Neuron (in vitro differentiated cells): ENCODE results near the gene PHF11.

Source experiments
- H2AFZ ChIP-seq: one replicate; pipeline ENCODE4 v1.6.1; 2013; ENCODE audit warnings: low read depth, mild to moderate bottlenecking, inconsistent platforms, low read length, moderate library complexity
- H3K27me3 ChIP-seq: one replicate; pipeline ENCODE4 v1.6.1; 2013; ENCODE audit warnings: low read length; ENCODE audit not compliant: insufficient read depth
- H3K36me3 ChIP-seq: one replicate; pipeline ENCODE4 v1.6.1; 2013; ENCODE audit warnings: low read length; ENCODE audit not compliant: insufficient read depth
- H3K4me1 ChIP-seq: one replicate; pipeline ENCODE4 v1.6.1; 2013; ENCODE audit warnings: low read length; ENCODE audit not compliant: insufficient read depth
- H3K4me3 ChIP-seq: 2 replicates; pipeline ENCODE4 v1.5.1; 2013; ENCODE audit warnings: mild to moderate bottlenecking, low read length, moderate library complexity
- H3K9me3 ChIP-seq: one replicate; pipeline ENCODE4 v1.6.1; 2013; ENCODE audit warnings: low read length

Gene PHF11

DNA sequence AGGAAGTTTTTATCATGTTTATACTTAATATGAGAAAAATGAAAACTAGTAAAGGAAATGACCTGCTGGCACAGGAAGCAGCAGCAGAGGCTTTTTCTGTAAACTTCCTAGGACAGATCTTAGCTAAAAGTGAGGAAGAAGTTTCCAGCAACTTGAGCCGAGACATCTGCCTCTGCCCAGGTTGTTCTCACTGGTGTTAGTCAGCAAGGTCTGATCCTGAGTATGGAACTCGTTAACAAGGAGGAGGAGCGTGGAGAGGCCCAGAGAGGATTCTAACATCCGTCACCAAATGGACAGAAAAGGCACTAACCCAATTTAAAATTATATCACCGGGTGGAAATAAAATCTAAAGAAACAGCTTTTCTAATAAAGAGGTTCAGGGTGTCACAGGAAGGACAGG, 43.6 kb downstream of the PHF11 start:
- Histone ChIP-seq H3K9me3 (no peaks in the 10 kb centered on the region), H3K36me3 (peaks cover 40% of the 10 kb centered on the region), H2AFZ (no peak overlapping the region), H3K27me3 (no peaks in the 10 kb centered on the region), H3K4me1 (peaks cover 3% of the 10 kb centered on the region), H3K4me3 (no peak overlapping the region)

DNA sequence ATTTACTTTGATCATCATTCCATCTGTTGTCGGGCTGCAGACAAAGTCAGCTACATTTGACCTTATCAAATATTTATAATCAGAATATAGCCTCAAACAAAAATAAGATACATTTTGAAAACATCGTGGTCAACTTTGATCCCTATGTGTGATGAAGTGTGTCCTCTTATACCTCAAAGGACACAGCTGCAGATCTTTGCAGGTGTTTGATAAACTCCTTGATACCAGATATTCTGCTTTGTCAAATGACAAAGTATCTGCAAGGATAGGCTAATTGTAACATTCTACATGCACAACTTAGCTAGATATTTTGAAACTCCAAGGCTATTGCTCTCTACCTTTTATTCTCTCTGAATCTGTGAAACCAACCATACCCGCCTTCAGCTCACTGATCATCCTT, 44.0 kb downstream of the PHF11 start:
- Histone ChIP-seq H2AFZ (no peak overlapping the region), H3K27me3 (no peaks in the 10 kb centered on the region), H3K36me3 (peaks cover 38% of the 10 kb centered on the region), H3K4me3 (no peak overlapping the region), H3K4me1 (peaks cover 3% of the 10 kb centered on the region), H3K9me3 (no peaks in the 10 kb centered on the region)

GRCh38 chr13:49540552-49540951, 44.8 kb downstream of the PHF11 start:
- H3K9me3 ChIP-seq, result no peaks in the 10 kb centered on the region
- peaks cover 3% of the 10 kb centered on the region for H3K4me1 ChIP-seq
- no peak overlapping the region for H3K4me3 ChIP-seq
- H3K27me3 ChIP-seq, result no peaks in the 10 kb centered on the region
- H3K36me3 ChIP-seq, result peaks cover 40% of the 10 kb centered on the region
- H2AFZ ChIP-seq, result no peak overlapping the region

DNA sequence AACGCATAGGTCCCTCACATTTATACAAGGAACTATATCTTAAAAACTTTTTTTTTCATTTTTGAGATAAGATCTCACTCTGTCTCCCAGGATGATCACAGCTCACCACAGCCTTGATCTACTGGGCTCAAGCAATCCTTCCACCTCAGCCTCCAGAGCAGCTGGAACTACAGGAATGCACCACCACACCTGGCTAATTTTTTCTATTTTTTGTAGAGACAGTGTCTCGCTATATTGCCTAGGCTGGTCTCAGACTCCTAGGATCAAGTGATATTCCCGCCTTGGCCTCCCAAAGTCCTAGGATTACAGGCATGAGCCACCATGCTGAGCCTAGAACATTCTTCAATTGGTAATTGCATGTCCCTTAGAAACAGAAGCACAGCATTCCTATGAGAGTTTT, 47.9 kb downstream of the PHF11 start:
- Histone ChIP-seq H3K36me3 (peaks cover 62% of the 10 kb centered on the region), H3K4me3 (no peak overlapping the region), H2AFZ (no peak overlapping the region)

DNA sequence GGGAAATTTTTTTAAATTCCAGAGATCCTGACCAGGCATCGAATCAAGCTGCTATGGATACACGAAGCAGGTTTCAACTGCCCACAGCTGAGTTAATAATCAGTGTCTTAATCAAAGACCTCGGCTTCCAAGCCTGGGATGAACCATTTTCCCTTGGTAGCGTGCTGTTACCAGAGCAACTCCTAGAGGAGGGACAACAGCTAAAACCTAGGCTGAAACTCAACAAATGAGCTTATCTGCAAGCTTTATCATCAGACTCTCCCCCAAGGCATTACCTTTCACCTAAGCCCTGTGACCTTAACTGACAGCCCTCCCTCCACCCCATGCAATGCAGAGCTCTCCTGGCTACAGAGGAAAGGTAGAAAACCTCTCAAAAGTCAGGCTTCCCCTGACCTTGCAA, 49.9 kb downstream of the PHF11 start:
- H3K36me3 ChIP-seq, result peaks cover 60% of the 10 kb centered on the region
- no peaks in the 10 kb centered on the region for H3K4me1 ChIP-seq
- no peaks in the 10 kb centered on the region for H3K27me3 ChIP-seq
- no peak overlapping the region for H3K4me3 ChIP-seq
- no peak overlapping the region for H2AFZ ChIP-seq
- no peaks in the 10 kb centered on the region for H3K9me3 ChIP-seq

More for the DNA sequence above, 47.9 kb downstream of the PHF11 start:
- Histone ChIP-seq H3K9me3 (no peaks in the 10 kb centered on the region), H3K4me1 (no peaks in the 10 kb centered on the region), H3K27me3 (no peaks in the 10 kb centered on the region)

DNA sequence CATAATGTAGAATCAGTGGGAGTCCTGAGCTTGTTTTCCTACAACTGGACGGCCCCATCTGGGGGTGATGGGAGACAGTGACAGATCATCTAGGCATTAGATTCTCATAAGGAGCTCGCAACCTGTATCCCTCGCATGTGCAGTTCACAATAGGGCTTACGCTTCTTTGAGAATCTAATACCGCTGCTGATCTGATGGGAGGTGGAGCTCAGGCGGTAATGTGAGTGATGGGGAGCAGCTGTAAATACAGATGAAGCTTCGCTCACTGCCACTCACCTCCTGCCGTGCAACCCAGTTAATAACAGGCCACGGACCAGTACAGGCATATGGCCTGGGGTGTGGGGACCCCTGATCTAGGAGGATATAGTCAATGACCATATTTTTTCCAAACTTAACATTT, 50.8 kb downstream of the PHF11 start:
- Histone ChIP-seq H2AFZ (no peak overlapping the region), H3K27me3 (no peaks in the 10 kb centered on the region), H3K36me3 (peaks cover 56% of the 10 kb centered on the region), H3K4me1 (no peaks in the 10 kb centered on the region), H3K4me3 (no peak overlapping the region), H3K9me3 (no peaks in the 10 kb centered on the region)

DNA sequence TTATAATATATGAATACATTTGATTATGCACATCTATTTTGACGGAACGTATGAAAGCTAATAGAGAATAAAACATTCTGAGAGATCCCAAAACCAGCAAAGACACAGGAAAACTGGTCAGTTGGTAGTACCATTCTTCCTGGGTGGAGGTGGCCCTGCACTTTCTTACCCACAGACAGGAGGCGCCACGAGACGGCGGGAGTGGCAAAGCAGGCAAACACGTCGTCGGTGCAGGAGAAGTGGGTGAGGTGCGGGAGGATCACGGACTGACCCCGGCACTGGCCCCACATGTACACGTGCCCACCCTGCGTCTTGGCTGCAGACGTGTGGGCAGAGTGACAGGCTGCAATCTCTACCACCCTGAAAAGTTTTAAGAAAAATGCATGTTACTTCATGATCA, 53.5 kb downstream of the PHF11 start:
- Histone ChIP-seq H3K4me1 (no peaks in the 10 kb centered on the region), H3K27me3 (no peaks in the 10 kb centered on the region), H3K9me3 (no peaks in the 10 kb centered on the region), H3K36me3 (peaks cover 52% of the 10 kb centered on the region), H3K4me3 (no peak overlapping the region), H2AFZ (no peak overlapping the region)

GRCh38 chr13:49550942-49551644, 55.3 kb downstream of the PHF11 start:
- H3K4me3 ChIP-seq, result no peak overlapping the region

GRCh38 chr13:49553888-49554287, 58.1 kb downstream of the PHF11 start:
- no peaks in the 10 kb centered on the region for H3K4me1 ChIP-seq
- H3K36me3 ChIP-seq, result peaks cover 43% of the 10 kb centered on the region
- H3K9me3 ChIP-seq, result no peaks in the 10 kb centered on the region
- no peak overlapping the region for H3K4me3 ChIP-seq
- H3K27me3 ChIP-seq, result no peaks in the 10 kb centered on the region
- H2AFZ ChIP-seq, result no peak overlapping the region

More at GRCh38 chr13:49550942-49551644, 55.3 kb downstream of the PHF11 start:
- no peaks in the 10 kb centered on the region for H3K4me1 ChIP-seq
- H2AFZ ChIP-seq, result no peak overlapping the region
- H3K9me3 ChIP-seq, result no peaks in the 10 kb centered on the region
- peaks cover 46% of the 10 kb centered on the region for H3K36me3 ChIP-seq
- H3K27me3 ChIP-seq, result no peaks in the 10 kb centered on the region

DNA sequence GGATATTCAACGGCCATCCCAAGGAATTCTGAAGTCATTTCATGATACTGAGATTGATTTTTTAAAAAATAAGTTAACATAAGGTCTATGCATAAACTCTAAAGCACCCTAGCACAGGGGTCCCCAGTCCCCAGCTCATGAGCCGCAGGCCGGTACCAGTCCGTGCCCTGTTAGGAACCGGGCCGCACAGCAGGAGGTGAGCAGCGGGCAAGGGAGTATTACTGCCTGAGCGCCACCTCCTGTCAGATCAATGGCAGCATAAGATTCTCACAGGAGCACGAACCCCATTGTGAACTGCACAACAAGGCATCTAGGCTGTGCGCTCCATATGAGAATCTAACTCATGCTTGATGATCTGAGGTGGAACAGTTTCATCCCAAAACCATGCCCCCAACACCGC, 58.6 kb downstream of the PHF11 start:
- Histone ChIP-seq H3K27me3 (no peaks in the 10 kb centered on the region), H3K4me1 (no peaks in the 10 kb centered on the region), H3K4me3 (no peak overlapping the region), H2AFZ (no peak overlapping the region), H3K36me3 (peaks cover 44% of the 10 kb centered on the region), H3K9me3 (peaks cover 2% of the 10 kb centered on the region)

- Histone ChIP-seq H3K4me3 (no peak overlapping the region), H3K9me3 (peaks cover 2% of the 10 kb centered on the region), H3K4me1 (no peaks in the 10 kb centered on the region), H2AFZ (no peak overlapping the region), H3K27me3 (no peaks in the 10 kb centered on the region), H3K36me3 (peaks cover 26% of the 10 kb centered on the region)
Measured at GRCh38 chr13:49559006-49559405, 63.3 kb downstream of the PHF11 start.

DNA sequence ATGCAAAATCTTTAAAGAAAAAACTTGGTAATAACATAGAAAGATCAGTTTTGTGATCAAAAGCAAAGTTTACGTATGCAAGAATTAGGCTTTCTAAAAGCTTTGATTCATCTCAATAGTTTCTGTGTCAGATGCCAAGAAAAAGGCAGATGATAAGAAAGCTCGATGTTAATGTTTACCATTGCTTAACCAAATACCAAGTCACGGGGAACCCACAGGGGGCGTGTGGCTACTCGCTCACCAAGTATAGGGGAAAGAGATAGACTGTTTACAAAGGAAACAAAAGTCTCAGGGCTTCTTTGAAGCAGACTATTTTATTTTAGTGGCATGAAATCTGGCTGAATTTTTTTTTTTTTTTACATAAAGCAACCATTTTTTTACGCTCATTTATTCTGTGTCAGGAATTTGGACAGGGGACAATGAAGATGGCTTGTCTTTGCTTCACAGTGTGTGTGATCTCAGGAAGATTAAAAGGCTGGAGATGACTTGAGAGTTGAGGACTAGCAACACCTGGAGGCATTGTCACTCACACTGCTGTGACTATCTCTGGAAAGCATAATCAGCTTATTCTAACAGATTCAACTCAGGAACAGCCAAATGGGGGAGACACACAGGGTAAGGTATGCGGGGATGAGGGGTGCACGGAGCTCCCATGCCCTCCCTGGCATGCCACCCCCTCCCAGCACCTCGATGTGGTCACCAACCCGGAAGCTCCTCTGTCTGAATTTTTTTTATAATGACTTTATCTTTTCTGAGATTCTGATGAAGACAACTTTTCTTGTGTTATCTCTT, 64.7 kb downstream of the PHF11 start:
- no peaks in the 10 kb centered on the region for H3K27me3 ChIP-seq
- peaks cover 2% of the 10 kb centered on the region for H3K9me3 ChIP-seq
- no peak overlapping the region for H2AFZ ChIP-seq
- no peak overlapping the region for H3K4me3 ChIP-seq
- H3K36me3 ChIP-seq, result peaks cover 22% of the 10 kb centered on the region
- H3K4me1 ChIP-seq, result no peaks in the 10 kb centered on the region

- Histone ChIP-seq H3K9me3 (peaks cover 2% of the 10 kb centered on the region), H2AFZ (no peak overlapping the region), H3K36me3 (peaks cover 22% of the 10 kb centered on the region), H3K4me3 (no peak overlapping the region), H3K4me1 (no peaks in the 10 kb centered on the region), H3K27me3 (no peaks in the 10 kb centered on the region)
Measured at GRCh38 chr13:49561062-49561410, 65.3 kb downstream of the PHF11 start.
